OCI-LY3 (cell line): ENCODE results near the gene DNMT1.

Experiments used
- CTCF ChIP-seq: fragments of 200-600, 300-600 bp; sonication (generic); IDR thresholded peaks from 2 replicates; pipeline ENCODE4 v1.5.1; 2014; ENCODE audit warnings: antibody characterized with exemption, low read length, low read depth
- EZH2phosphoT487 ChIP-seq: fragments of 200-600 bp; shearing (Covaris generic); IDR thresholded peaks from 2 replicates; pipeline ENCODE4 v1.6.1; 2018; ENCODE audit warnings: antibody characterized with exemption, mixed run types, low read depth

GRCh38 chr19:10088949-10089554, 105.7 kb downstream of the DNMT1 start:
- TF ChIP-seq CTCF: no peak
- TF ChIP-seq EZH2phosphoT487: no peak
